WTC11 (cell line): ENCODE measurements around the gene TUBGCP2. TPM values are rescaled to one million over a fixed set of nuclear protein-coding genes. Genes with fewer than 3 reads are reported as not detected.

Experiments used
- ATAC-seq: fragments of 200-7000 bp; cut with Tn5 transposase; 2 replicates; pipeline ENCODE4 v1.10.0; 2021; ENCODE audit warnings: mild to moderate bottlenecking, moderate library complexity
- Bru-seq: library from RNA; stranded (reverse); fragments of 400-500 nt; gene quantifications from one replicate; lab custom pipeline; 2021; lab: Mats Ljungman, UMichigan
- CTCF ChIA-PET: fragments of 300-600 bp; sonication (Branson Sonifier 250); formaldehyde crosslinking; loops from one replicate; lab custom pipeline; 2021; ENCODE audit warnings: antibody characterized with exemption; lab: Charles Lee
- POLR2A ChIA-PET: fragments of 350-600 bp; sonication (Branson Sonifier 250); formaldehyde crosslinking; loops from one replicate; lab custom pipeline; 2021; ENCODE audit warnings: antibody characterized with exemption; lab: Charles Lee
- DNase-seq: peaks from one replicate; pipeline ENCODE4 v3.0.0; 2021; ENCODE audit warnings: low spot score
- H3K27ac Mint-ChIP-seq: 2 replicates; pipeline ENCODE4 v1.8.0; 2021; ENCODE audit warnings: mixed read lengths
- H3K27me3 Mint-ChIP-seq: 2 replicates; pipeline ENCODE4 v1.8.0; 2021; ENCODE audit warnings: low read depth, mild to moderate bottlenecking, moderate library complexity, mixed read lengths
- H3K36me3 Mint-ChIP-seq: 2 replicates; pipeline ENCODE4 v1.8.0; 2021; ENCODE audit warnings: mixed read lengths
- H3K4me1 Mint-ChIP-seq: 2 replicates; pipeline ENCODE4 v1.8.0; 2022; ENCODE audit warnings: mixed read lengths
- H3K4me3 Mint-ChIP-seq: 2 replicates; pipeline ENCODE4 v1.8.0; 2021; ENCODE audit warnings: mild to moderate bottlenecking, moderate library complexity, mixed read lengths
- H3K9me3 Mint-ChIP-seq: 2 replicates; pipeline ENCODE4 v1.8.0; 2021; ENCODE audit warnings: mixed read lengths
- AFF4 ChIP-seq: sonication (generic); formaldehyde crosslinking; IDR thresholded peaks from 2 replicates; pipeline ENCODE4 v1.8.1; 2023; ENCODE audit warnings: mild to moderate bottlenecking, missing genetic modification reagents, borderline replicate concordance
- AR ChIP-seq: fragments of 250-450 bp; sonication (Bioruptor Pico); IDR thresholded peaks from 2 replicates; pipeline ENCODE4 v1.9.0; 2021; ENCODE audit warnings: mild to moderate bottlenecking
- EMX1 ChIP-seq: fragments of 250-450 bp; sonication (Bioruptor Pico); IDR thresholded peaks from 2 replicates; pipeline ENCODE4 v1.8.0; 2021; ENCODE audit warnings: mild to moderate bottlenecking
- ESRRA ChIP-seq: sonication (generic); formaldehyde crosslinking; IDR thresholded peaks from 2 replicates; pipeline ENCODE4 v1.8.1; 2022; ENCODE audit warnings: mild to moderate bottlenecking, missing genetic modification reagents, borderline replicate concordance
- FOXK1 ChIP-seq: sonication (generic); formaldehyde crosslinking; IDR thresholded peaks from 2 replicates; pipeline ENCODE4 v1.8.0; 2022; ENCODE audit warnings: mild to moderate bottlenecking, moderate library complexity, missing genetic modification reagents
- FOXP1 ChIP-seq: sonication (generic); formaldehyde crosslinking; IDR thresholded peaks from 2 replicates; pipeline ENCODE4 v1.8.0; 2022; ENCODE audit warnings: missing genetic modification reagents, mild to moderate bottlenecking, moderate library complexity, borderline replicate concordance
- FOXP4 ChIP-seq: sonication (generic); formaldehyde crosslinking; IDR thresholded peaks from 2 replicates; pipeline ENCODE4 v1.8.0; 2022; ENCODE audit warnings: mild to moderate bottlenecking, missing genetic modification reagents
- HMGXB4 ChIP-seq: sonication (generic); formaldehyde crosslinking; IDR thresholded peaks from 2 replicates; pipeline ENCODE4 v1.8.1; 2023; ENCODE audit warnings: mild to moderate bottlenecking, moderate library complexity, missing genetic modification reagents
- IRF1 ChIP-seq: sonication (generic); formaldehyde crosslinking; IDR thresholded peaks from 2 replicates; pipeline ENCODE4 v1.8.0; 2023; ENCODE audit warnings: missing genetic modification reagents
- IRF2 ChIP-seq: sonication (generic); formaldehyde crosslinking; IDR thresholded peaks from 2 replicates; pipeline ENCODE4 v1.8.0; 2022; ENCODE audit warnings: low read depth, missing genetic modification reagents, borderline replicate concordance
- JUN ChIP-seq: sonication (generic); formaldehyde crosslinking; IDR thresholded peaks from 2 replicates; pipeline ENCODE4 v1.8.0; 2023; ENCODE audit warnings: mild to moderate bottlenecking, missing genetic modification reagents
- NFYB ChIP-seq: sonication (generic); formaldehyde crosslinking; conservative IDR thresholded peaks from 2 replicates; pipeline ENCODE4 v1.8.0; 2022; ENCODE audit warnings: low read depth, missing genetic modification reagents
- NR3C1 ChIP-seq: sonication (generic); formaldehyde crosslinking; conservative IDR thresholded peaks from 2 replicates; pipeline ENCODE4 v1.8.1; 2023; ENCODE audit warnings: low read depth, mild to moderate bottlenecking, missing genetic modification reagents
- OVOL2 ChIP-seq: fragments of 250-450 bp; sonication (Bioruptor Pico); IDR thresholded peaks from 2 replicates; pipeline ENCODE4 v1.9.0; 2021; ENCODE audit warnings: mild to moderate bottlenecking, borderline replicate concordance
- RELA ChIP-seq: sonication (generic); formaldehyde crosslinking; IDR thresholded peaks from 2 replicates; pipeline ENCODE4 v1.8.1; 2022; ENCODE audit warnings: missing genetic modification reagents, mild to moderate bottlenecking, borderline replicate concordance
- RORB ChIP-seq: fragments of 250-450 bp; sonication (Bioruptor Pico); IDR thresholded peaks from 2 replicates; pipeline ENCODE4 v1.9.0; 2021; ENCODE audit warnings: mild to moderate bottlenecking
- SP1 ChIP-seq: sonication (generic); formaldehyde crosslinking; conservative IDR thresholded peaks from 2 replicates; pipeline ENCODE4 v1.8.1; 2022; ENCODE audit warnings: missing genetic modification reagents
- TEAD4 ChIP-seq: sonication (generic); formaldehyde crosslinking; IDR thresholded peaks from 2 replicates; pipeline ENCODE4 v1.8.0; 2022; ENCODE audit warnings: mild to moderate bottlenecking, missing genetic modification reagents
- ZNF396 ChIP-seq: fragments of 250-450 bp; sonication (Bioruptor Pico); IDR thresholded peaks from 2 replicates; pipeline ENCODE4 v1.8.0; 2021; ENCODE audit warnings: mild to moderate bottlenecking, moderate library complexity, borderline replicate concordance
- ZNF423 ChIP-seq: fragments of 250-450 bp; sonication (Bioruptor Pico); IDR thresholded peaks from 2 replicates; pipeline ENCODE4 v2.1.2; 2022; ENCODE audit warnings: mild to moderate bottlenecking, moderate library complexity
- ZNF425 ChIP-seq: fragments of 250-450 bp; sonication (Bioruptor Pico); conservative IDR thresholded peaks from 2 replicates; pipeline ENCODE4 v1.9.0; 2021; ENCODE audit warnings: mild to moderate bottlenecking
- ZNF671 ChIP-seq: fragments of 250-450 bp; sonication (Bioruptor Pico); IDR thresholded peaks from 2 replicates; pipeline ENCODE4 v1.8.0; 2021; ENCODE audit warnings: mild to moderate bottlenecking
- long read RNA-seq, 3 experiments: library from RNA in 1 of 3; library from capped mRNA in 1 of 3; library from polyadenylated mRNA in 1 of 3; unstranded in 2 of 3; stranded (forward) in 1 of 3; transcript quantifications; one replicate each; pipeline ENCODE4 v2.0.0, GENCODE V29; 2021
- total RNA-seq: library from RNA; stranded (reverse); gene quantifications from 3 replicates; pipeline ENCODE4 v1.2.3, GENCODE V29; 2021

Gene TUBGCP2
- 53.2 to 62.5 TPM (median 53.8 TPM) in 3 replicates for total RNA-seq
- percentile 62 among the genes with signal in this experiment for Bru-seq, nascent RNA
- long read RNA-seq, experiment 1, full-length matches to known transcripts: 147 of 206 reads
- long read RNA-seq, experiment 1, partial matches to known transcripts: 13 of 206 reads
- long read RNA-seq, experiment 1, other reads (novel, unspliced or antisense): 46 of 206 reads
- long read RNA-seq, experiment 2, full-length matches to known transcripts: 29 of 64 reads
- long read RNA-seq, experiment 2, partial matches to known transcripts: 15 of 64 reads
- long read RNA-seq, experiment 2, other reads (novel, unspliced or antisense): 20 of 64 reads
- long read RNA-seq, experiment 3, full-length matches to known transcripts: 11 of 18 reads
- long read RNA-seq, experiment 3, partial matches to known transcripts: 1 of 18 reads
- long read RNA-seq, experiment 3, other reads (novel, unspliced or antisense): 6 of 18 reads

GRCh38 chr10:133308421-133309099, at the start of gene TUBGCP2, which contains the start of gene ZNF511:
TSS of gene TUBGCP2 (minus strand) at chr10:133308872. CDS start at chr10:133302941, 5,931 bp downstream.
TSS of gene ZNF511 (plus strand) at chr10:133308914. CDS start at chr10:133308944, 30 bp downstream.
- peak; percentile 78 for DNase-seq
- peak; percentile 58 for ATAC-seq
- no peaks in the 10 kb centered on the region for H3K27me3 Mint-ChIP-seq
- H3K4me1 Mint-ChIP-seq: peaks cover 15% of the 10 kb centered on the region
- H3K9me3 Mint-ChIP-seq: no peaks in the 10 kb centered on the region
- peak within 1 kb of the TSS; percentile 97 for H3K4me3 Mint-ChIP-seq
- CTCF ChIA-PET: interaction anchor here (1.0 to 1.9 kb wide), 13 partner anchors 10 to 181 kb away, joined by 3 to 16 read pairs (median 5); partner anchors contain the start of genes FUOM, MTG1 and PAOX
- POLR2A ChIA-PET: no interaction called here
- H3K27ac Mint-ChIP-seq: peak within 1 kb of the TSS; percentile 93
- H3K36me3 Mint-ChIP-seq: peaks cover 18% of the 10 kb centered on the region
- TF ChIP-seq TEAD4: no peak
- no peak for TF ChIP-seq NR3C1 (CRISPR knock-in tag)
- TF ChIP-seq ZNF423 (CRISPR knock-in tag): peak; percentile 55; the same call in 1 of the 2 replicates
- TF ChIP-seq AR (CRISPR knock-in tag): no peak
- TF ChIP-seq ZNF425 (CRISPR knock-in tag): no peak
- no peak for TF ChIP-seq ZNF671
- peak; percentile 83 for TF ChIP-seq SP1
- TF ChIP-seq ESRRA (CRISPR knock-in tag): no peak
- TF ChIP-seq HMGXB4 (CRISPR knock-in tag): peak; percentile 77
- peak; percentile 88 for TF ChIP-seq FOXP4 (CRISPR knock-in tag)
- peak; percentile 68; the same call in 1 of the 2 replicates for TF ChIP-seq OVOL2
- no peak; the same call in 1 of the 2 replicates for TF ChIP-seq NFYB (CRISPR knock-in tag)
- TF ChIP-seq RORB (CRISPR knock-in tag): no peak
- peak; percentile 61; the same call in 1 of the 2 replicates for TF ChIP-seq FOXP1 (CRISPR knock-in tag)
- no peak for TF ChIP-seq ZNF396 (CRISPR knock-in tag)
- 0 out of 2 replicates have a peak, but pooled peaks have one; percentile 40 for TF ChIP-seq EMX1 (CRISPR knock-in tag)
- TF ChIP-seq AFF4 (CRISPR knock-in tag): no peak
- no peak for TF ChIP-seq IRF2 (CRISPR knock-in tag)
- peak; percentile 82 for TF ChIP-seq FOXK1 (CRISPR knock-in tag)
- no peak for TF ChIP-seq RELA (CRISPR knock-in tag)
- TF ChIP-seq JUN: no peak; the same call in 1 of the 2 replicates
- TF ChIP-seq IRF1 (CRISPR knock-in tag): 0 out of 2 replicates have a peak, but pooled peaks have one; percentile 42
